HL-60 (cell line): ENCODE results near the gene HOOK2.

Source experiments
- DNase-seq, 2 experiments: peaks; one replicate each; pipeline ENCODE4 v3.0.0-alpha.2; 2010 to 2020; ENCODE audit warnings: low read depth in 1 of 2, low spot score in 1 of 2
- H3K27ac ChIP-seq: fragments of 250-450 bp; sonication (Bioruptor Pico); replicated peaks from 2 replicates; pipeline ENCODE4 v1.5.1; 2020; ENCODE audit warnings: mild to moderate bottlenecking, moderate library complexity
- H3K27me3 ChIP-seq: fragments of 250-450 bp; sonication (Bioruptor Pico); 2 replicates; pipeline ENCODE4 v1.5.1; 2021; ENCODE audit warnings: mild to moderate bottlenecking, moderate library complexity; ENCODE audit not compliant: insufficient read depth, poor library complexity, severe bottlenecking
- H3K4me3 ChIP-seq: replicated peaks from 2 replicates; pipeline ENCODE4 v1.5.1; 2011; ENCODE audit warnings: mild to moderate bottlenecking, control low read depth, low read length; ENCODE audit not compliant: insufficient read depth
- GABPA ChIP-seq: IDR thresholded peaks from 2 replicates; pipeline ENCODE4 v1.6.1; 2012; ENCODE audit warnings: low read depth
- POLR2AphosphoS5 ChIP-seq: IDR thresholded peaks from 2 replicates; pipeline ENCODE4 v1.6.1; 2012; ENCODE audit warnings: low read depth
- SPI1 ChIP-seq: IDR thresholded peaks from 2 replicates; pipeline ENCODE4 v1.6.1; 2012; ENCODE audit warnings: low read depth, mild to moderate bottlenecking, borderline replicate concordance
- TF ChIP-seq, protein P1 (sequence below): IDR thresholded peaks from 2 replicates; pipeline ENCODE4 v1.6.1; 2012; ENCODE audit warnings: low read depth; ENCODE audit not compliant: insufficient replicate concordance
- TF ChIP-seq, protein P2 (sequence below): IDR thresholded peaks from one replicate; pipeline ENCODE4 v1.5.1; 2011; ENCODE audit warnings: low read length, control low read depth, inconsistent platforms; ENCODE audit not compliant: insufficient read depth

Gene HOOK2

DNA sequence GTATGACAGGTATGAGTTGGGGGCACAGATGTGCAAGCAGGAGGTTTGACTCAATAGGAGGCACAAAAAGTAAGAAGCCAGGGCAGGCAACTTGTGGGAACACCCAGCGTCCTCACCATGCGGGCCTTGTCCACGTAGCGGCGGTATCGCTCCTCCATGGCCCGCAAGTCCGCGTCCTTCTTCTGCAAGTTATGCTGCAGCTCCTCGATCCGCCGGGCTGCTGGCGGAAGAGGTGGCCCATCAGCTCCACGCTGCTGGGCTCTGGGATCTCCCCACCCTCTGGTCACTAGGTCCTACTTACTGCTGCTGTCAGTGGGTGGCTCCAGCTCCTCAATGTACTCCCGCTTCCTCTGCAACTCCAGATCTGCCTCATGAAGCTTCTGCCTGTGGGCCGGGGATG, 10.7 kb downstream of the HOOK2 start:
- Histone ChIP-seq H3K4me3 (no peak overlapping the region), H3K27ac (no peak overlapping the region), H3K27me3 (no peaks in the 10 kb centered on the region)
- no peak for DNase-seq
- TF ChIP-seq, protein P1, sequence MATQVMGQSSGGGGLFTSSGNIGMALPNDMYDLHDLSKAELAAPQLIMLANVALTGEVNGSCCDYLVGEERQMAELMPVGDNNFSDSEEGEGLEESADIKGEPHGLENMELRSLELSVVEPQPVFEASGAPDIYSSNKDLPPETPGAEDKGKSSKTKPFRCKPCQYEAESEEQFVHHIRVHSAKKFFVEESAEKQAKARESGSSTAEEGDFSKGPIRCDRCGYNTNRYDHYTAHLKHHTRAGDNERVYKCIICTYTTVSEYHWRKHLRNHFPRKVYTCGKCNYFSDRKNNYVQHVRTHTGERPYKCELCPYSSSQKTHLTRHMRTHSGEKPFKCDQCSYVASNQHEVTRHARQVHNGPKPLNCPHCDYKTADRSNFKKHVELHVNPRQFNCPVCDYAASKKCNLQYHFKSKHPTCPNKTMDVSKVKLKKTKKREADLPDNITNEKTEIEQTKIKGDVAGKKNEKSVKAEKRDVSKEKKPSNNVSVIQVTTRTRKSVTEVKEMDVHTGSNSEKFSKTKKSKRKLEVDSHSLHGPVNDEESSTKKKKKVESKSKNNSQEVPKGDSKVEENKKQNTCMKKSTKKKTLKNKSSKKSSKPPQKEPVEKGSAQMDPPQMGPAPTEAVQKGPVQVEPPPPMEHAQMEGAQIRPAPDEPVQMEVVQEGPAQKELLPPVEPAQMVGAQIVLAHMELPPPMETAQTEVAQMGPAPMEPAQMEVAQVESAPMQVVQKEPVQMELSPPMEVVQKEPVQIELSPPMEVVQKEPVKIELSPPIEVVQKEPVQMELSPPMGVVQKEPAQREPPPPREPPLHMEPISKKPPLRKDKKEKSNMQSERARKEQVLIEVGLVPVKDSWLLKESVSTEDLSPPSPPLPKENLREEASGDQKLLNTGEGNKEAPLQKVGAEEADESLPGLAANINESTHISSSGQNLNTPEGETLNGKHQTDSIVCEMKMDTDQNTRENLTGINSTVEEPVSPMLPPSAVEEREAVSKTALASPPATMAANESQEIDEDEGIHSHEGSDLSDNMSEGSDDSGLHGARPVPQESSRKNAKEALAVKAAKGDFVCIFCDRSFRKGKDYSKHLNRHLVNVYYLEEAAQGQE = no peak
- TF ChIP-seq, protein P2, sequence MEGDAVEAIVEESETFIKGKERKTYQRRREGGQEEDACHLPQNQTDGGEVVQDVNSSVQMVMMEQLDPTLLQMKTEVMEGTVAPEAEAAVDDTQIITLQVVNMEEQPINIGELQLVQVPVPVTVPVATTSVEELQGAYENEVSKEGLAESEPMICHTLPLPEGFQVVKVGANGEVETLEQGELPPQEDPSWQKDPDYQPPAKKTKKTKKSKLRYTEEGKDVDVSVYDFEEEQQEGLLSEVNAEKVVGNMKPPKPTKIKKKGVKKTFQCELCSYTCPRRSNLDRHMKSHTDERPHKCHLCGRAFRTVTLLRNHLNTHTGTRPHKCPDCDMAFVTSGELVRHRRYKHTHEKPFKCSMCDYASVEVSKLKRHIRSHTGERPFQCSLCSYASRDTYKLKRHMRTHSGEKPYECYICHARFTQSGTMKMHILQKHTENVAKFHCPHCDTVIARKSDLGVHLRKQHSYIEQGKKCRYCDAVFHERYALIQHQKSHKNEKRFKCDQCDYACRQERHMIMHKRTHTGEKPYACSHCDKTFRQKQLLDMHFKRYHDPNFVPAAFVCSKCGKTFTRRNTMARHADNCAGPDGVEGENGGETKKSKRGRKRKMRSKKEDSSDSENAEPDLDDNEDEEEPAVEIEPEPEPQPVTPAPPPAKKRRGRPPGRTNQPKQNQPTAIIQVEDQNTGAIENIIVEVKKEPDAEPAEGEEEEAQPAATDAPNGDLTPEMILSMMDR = no peak
- TF ChIP-seq SPI1 (no peak), GABPA (no peak), POLR2AphosphoS5 (no peak)

- no peak for DNase-seq
- TF ChIP-seq, protein P2 = no peak
- TF ChIP-seq GABPA = no peak
- TF ChIP-seq, protein P1 = no peak
- no peak for TF ChIP-seq POLR2AphosphoS5
- no peak for TF ChIP-seq SPI1
- no peak overlapping the region for H3K4me3 ChIP-seq
- H3K27ac ChIP-seq = no peak overlapping the region
- no peaks in the 10 kb centered on the region for H3K27me3 ChIP-seq
These were observed 12.3 kb downstream of the HOOK2 start for GRCh38 chr19:12763100-12763499.

DNA sequence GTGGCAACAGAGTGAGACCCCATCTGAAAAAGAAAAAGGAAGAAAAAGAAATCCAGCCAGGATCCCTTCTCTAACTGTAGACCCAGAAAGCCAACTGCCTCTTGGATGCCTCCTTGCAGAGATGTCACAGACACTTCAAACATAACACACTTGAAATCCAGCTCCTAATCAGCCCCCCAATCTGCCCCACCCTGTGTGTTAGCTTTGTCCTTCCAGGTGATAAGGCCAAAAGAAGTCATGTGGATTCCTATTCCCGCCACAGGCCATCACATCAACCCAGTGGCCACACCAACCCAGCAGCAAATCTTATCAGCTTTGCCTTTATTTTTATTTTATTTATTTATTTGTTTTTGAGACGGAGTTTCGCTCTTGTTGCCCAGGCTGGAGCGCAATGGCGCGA, 15.7 kb downstream of the HOOK2 start:
- TF ChIP-seq SPI1 = no peak
- TF ChIP-seq, protein P1 = no peak
- TF ChIP-seq GABPA = no peak
- no peak for TF ChIP-seq POLR2AphosphoS5
- TF ChIP-seq, protein P2 = no peak
- Histone ChIP-seq H3K4me3 (no peak overlapping the region), H3K27ac (no peak overlapping the region), H3K27me3 (no peaks in the 10 kb centered on the region)
- no peak for DNase-seq
